Epithelial cell of proximal tubule (primary cell): ENCODE measurements around the gene FOXF2. TPM values are rescaled to one million over a fixed set of nuclear protein-coding genes. Genes with fewer than 3 reads are reported as not detected.
A peak's percentile ranks its signal among the peaks of the same experiment; 100 is the strongest.

ENCODE experiments used
- DNase-seq: peaks from one replicate; pipeline ENCODE4 v3.0.0-alpha.2; 2011; ENCODE audit warnings: low read depth
- H3K4me3 ChIP-seq: 2 replicates; pipeline ENCODE4 v1.5.1; 2011; ENCODE audit warnings: low read depth, mild to moderate bottlenecking, low read length
- total RNA-seq: library from RNA; depleted of rRNA; stranded (reverse); fragments of >200 nt; gene quantifications from 2 replicates; pipeline ENCODE4 v1.2.3, GENCODE V29; 2015
- TF ChIP-seq, protein P1 (sequence below): conservative IDR thresholded peaks from 2 replicates; pipeline ENCODE4 v1.5.1; 2012; ENCODE audit warnings: low read depth, mild to moderate bottlenecking, low read length

FOXF2 gene
- total RNA-seq, 1 donor from 2014 or later, result not detected

DNA sequence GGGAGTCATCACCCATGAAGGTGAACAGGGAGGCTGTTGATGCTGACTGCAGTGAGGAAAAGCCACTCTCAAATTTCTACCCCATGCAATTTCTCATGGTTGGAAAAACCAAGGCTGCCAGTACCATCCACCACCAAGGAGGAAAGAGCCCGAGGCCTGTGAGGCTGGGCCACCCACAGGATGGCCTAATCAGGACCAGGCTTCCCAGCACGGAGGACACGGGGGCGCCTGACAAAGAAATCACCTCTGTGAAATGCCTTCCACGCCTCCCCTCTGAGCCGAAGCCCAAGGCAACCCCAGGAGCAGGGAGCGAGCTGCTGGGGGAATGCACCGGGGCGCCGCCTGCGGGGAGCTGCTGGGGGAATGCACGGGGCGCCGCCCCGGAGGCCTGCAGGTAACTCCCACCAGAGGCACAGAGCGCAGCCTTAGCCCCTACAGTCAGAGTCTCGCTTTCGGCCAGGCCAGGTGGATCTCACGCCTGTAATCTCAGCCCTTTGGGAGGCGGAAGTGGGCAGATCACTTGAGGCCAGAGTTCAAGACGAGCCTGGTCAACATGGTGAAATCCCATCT, 26.9 kb downstream of the FOXF2 start:
- no peak for DNase-seq
- TF ChIP-seq, protein P1, sequence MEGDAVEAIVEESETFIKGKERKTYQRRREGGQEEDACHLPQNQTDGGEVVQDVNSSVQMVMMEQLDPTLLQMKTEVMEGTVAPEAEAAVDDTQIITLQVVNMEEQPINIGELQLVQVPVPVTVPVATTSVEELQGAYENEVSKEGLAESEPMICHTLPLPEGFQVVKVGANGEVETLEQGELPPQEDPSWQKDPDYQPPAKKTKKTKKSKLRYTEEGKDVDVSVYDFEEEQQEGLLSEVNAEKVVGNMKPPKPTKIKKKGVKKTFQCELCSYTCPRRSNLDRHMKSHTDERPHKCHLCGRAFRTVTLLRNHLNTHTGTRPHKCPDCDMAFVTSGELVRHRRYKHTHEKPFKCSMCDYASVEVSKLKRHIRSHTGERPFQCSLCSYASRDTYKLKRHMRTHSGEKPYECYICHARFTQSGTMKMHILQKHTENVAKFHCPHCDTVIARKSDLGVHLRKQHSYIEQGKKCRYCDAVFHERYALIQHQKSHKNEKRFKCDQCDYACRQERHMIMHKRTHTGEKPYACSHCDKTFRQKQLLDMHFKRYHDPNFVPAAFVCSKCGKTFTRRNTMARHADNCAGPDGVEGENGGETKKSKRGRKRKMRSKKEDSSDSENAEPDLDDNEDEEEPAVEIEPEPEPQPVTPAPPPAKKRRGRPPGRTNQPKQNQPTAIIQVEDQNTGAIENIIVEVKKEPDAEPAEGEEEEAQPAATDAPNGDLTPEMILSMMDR, result no peak
- H3K4me3 ChIP-seq, result no peak overlapping the region

DNA sequence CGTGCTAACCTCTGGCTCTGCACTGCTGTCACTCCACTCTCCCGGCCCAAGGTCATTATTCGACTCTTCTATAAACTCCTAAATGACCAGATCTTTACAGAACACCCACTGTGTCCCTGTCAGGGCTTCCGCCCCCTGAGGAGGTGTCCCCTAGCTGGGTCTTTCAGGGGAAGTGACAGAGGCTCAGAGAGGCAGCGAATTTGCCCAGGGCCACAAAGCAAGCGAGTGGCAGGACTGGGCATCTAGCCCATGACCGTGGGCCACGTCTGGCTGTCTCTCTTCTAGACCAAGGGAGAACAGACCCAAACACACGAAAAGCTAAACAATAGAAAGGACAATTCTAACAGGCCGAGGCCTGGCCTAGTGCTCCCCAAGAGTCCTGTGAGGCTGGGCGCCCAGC, 27.4 kb downstream of the FOXF2 start:
- DNase-seq, result no peak
- H3K4me3 ChIP-seq, result no peak overlapping the region
- TF ChIP-seq, protein P1, result no peak

DNA sequence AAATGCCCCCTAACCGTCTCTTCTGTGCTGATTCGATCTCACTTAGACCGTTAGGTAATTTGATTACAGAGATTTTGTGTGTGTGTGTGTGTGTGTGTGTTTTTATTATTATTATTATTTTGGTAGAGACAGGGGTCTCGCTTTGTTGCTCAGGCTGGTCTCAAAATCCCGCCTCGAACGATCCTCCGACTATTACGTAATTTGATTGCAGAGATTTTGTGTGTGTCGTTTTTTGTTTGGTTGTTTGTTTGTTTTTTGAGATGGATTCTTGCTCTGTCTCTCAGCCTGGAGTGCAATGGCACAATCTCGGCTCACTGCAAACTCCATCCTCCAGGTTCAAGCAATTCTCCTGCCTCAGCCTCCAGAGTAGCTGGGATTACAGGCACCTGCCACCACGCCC, 28.3 kb downstream of the FOXF2 start:
- DNase-seq, result no peak
- TF ChIP-seq, protein P1, result no peak
- no peak overlapping the region for H3K4me3 ChIP-seq

DNA sequence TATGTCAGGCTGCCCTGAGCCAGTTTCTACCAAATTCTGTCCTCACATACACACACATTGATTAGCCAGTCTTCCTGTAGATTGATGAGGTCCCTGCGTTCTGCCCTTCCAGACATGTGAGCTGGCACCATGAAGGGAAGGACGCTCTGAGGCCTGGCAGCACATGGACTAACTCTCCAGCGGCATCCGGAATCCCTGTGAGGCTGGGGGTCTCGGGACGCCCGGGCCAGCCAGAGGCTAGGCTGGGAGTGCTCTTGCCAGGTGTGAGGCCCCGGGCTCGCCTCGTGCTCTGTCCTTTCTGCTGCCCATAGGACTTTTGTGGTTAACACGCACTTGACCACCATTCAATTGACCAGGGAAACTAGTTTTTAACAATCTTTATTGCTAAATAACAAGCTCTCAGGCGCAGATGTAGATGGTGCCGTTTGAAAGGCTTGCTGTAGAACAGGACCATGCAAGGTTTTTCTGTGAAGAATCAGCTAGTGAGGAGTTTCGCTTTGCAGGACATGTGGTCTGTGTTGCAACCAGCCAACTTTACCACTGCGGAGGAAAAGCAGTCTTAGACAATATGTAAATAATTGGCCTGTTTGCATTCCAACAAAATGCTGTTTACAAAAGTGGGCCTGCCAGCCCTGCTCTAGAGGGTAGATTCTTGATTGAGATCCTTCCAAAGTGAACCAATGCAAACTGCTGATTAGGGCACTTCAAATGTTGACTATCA, 29.3 kb downstream of the FOXF2 start:
- TF ChIP-seq, protein P1, result no peak
- DNase-seq, result no peak
- no peak overlapping the region for H3K4me3 ChIP-seq

DNA sequence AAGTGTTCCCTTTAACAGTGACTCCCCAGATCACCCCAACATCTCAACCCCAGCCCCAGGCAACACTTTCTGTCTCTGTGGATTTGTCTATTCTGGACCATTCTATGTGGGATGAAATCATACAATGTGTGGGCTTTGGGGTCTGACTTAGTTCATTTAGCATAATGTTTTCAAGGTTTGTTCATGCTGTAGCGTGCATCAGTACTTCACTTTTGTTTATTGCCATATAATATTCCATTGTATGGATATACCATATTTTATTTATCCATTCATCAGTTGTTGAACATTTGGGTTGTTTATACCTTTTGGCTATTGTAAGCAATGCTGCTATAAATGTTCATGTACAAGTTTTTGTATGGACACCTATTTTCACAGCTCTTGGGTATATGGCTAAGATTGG, 31.0 kb downstream of the FOXF2 start:
- TF ChIP-seq, protein P1, result no peak
- H3K4me3 ChIP-seq, result no peak overlapping the region
- DNase-seq, result no peak

DNA sequence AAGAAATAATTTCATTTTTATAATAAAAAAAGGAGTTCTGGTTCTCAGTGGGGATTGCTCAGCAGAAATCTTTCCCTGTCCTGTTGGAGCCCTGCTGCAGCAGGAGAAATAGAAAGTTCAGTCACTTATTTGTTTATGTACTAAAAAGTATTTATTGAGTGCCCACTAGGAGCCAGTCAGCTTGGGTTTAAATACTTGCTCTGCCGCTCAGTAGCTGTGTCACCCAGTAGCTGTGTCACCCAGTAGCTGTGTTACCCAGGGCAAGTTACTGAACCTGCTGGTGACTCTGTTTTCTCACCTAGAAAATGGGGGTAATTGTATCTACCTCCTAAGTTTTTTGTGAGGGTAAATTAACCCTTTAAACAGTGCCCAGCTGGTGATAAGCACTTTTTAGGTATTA, 32.9 kb downstream of the FOXF2 start:
- no peak for DNase-seq
- TF ChIP-seq, protein P1, result no peak

DNA sequence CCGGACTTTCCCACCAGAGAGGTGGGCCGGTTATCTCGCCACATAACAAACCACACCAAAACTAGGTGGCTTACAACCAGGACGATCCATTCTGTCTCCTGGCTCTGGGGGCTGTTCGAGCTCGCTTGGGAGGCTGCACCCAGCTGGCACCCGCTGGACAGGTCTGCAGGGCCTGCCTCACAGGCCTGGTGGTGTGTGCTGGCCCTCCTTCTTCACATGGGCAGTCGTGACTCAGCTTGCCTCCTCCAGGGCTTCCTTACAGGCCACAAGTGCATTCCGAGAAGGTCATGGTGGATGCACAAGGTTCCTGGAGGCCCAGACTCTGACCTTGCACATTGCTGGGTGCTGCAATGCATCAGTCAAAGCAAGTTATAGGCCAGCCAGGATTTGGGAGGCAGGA, 34.2 kb downstream of the FOXF2 start:
- DNase-seq, result peak; percentile 71
- no peak overlapping the region for H3K4me3 ChIP-seq
- TF ChIP-seq, protein P1, result no peak

More for the DNA sequence above, 32.9 kb downstream of the FOXF2 start:
- no peak overlapping the region for H3K4me3 ChIP-seq
